GM12801 (cell line): ENCODE measurements around the gene PXDN.

Source experiments
- CTCF ChIP-seq: IDR thresholded peaks from one replicate; pipeline ENCODE4 v1.5.1; 2011; ENCODE audit warnings: control low read depth; ENCODE audit not compliant: insufficient read length; ENCODE audit errors: extremely low read depth

The PXDN gene

GRCh38 chr2:1709335-1709605 is 35.0 kb downstream of the PXDN start:
- TF ChIP-seq CTCF, result no peak

DNA sequence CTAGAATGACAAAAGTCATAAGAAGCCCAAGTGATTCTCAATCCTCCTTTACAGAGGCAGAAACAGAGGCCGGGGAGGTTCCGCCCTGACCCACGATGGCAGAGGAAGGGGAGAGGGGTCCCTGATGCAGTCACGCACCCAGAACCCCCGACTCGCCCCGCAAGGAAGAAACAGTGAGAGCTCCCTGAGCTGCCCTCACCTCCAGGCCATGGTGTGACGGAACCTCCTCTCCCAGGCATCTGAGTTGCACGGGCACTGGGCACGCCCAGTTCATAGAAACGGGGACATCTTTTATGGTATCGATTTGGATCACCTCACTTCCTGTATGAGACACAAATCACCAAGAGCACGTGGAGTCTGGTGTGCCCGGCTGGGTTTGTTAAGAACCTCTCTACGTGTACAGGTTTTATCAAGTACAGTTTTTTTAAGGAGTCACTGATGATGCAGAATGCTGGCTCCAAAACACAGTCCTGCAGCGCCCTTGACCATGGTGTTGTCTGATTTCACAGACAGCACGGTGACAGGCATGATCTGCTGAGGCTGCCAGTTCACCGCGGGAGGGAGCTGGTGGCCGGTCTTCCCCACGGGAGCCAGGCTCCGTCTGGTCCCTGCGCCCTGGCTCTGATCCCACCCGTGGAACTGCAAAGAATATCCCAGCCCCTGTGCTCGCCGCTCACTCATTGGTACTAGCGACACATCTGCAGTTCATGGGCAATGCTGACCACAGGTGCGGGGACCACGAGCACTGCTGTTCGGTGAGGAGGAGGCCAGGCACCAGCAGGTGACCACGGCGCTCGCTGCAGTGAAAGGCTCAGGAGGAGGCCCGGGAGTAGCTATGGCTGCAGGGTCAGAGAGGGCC is 35.6 kb downstream of the PXDN start:
- TF ChIP-seq CTCF, result no peak

- TF ChIP-seq CTCF, result no peak
Measured at GRCh38 chr2:1707771-1708418, 36.4 kb downstream of the PXDN start.

DNA sequence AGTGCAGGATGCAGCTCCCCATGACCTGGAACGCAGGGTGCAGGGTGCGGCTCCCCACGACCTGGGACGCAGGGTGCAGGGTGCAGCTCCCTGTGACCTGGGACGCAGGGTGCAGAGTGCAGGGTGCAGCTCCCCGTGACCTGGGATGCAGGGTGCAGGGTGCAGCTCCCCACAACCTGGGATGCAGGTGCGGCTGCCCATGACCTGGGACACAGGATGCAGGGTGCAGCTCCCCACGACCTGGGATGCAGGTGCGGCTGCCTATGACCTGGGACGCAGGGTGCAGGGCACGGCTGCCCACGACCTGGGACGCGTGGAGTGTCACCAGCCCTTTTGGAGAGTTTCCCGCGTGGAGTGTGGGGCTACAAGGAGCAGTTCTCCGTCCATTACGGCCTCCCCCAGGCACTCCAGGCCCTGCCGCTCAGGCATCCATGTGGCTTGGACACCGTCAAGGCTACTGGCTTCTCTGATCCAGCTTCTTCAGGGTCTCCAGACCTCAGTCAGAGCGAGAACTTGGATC is 38.7 kb downstream of the PXDN start:
- TF ChIP-seq CTCF, result no peak

- TF ChIP-seq CTCF, result no peak
Measured at GRCh38 chr2:1704631-1705556, 39.4 kb downstream of the PXDN start.

DNA sequence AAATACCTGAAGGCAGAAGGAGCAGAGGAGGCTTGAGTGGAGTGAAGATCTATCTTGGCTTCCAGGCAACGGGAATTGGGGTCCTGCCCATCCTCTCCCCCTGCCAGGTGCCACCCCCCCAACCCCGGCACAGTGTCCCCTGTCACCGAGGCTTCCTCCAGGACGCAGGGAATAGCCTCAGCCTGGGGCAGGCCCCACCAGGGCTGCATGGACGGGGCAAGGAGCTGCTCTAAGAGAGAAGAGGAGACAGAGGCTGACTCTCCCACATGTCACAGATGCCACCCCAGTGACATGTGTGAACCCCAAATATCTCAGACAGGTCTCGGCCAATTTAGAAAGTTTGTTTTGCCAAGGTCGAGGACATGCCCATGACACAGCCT is 42.1 kb downstream of the PXDN start:
- TF ChIP-seq CTCF, result no peak
